Subcutaneous abdominal adipose tissue (tissue), 5 donors: ENCODE data around the gene RIIAD1.

ENCODE experiments used
- H3K27ac ChIP-seq: one replicate; pipeline ENCODE4 v1.7.0; 2013; ENCODE audit warnings: low read depth, mild to moderate bottlenecking, inconsistent platforms, low read length, moderate library complexity
- H3K27me3 ChIP-seq, 5 donors: one replicate each; pipeline ENCODE4 v1.7.0; 2013; ENCODE audit warnings: low read length in 5 of 5, inconsistent platforms in 1 of 5; ENCODE audit not compliant: control insufficient read depth in 5 of 5, insufficient read depth in 4 of 5
- H3K36me3 ChIP-seq, 5 donors: one replicate each; pipeline ENCODE4 v1.7.0; 2013; ENCODE audit warnings: low read length in 5 of 5; ENCODE audit not compliant: control insufficient read depth in 5 of 5, insufficient read depth in 5 of 5
- H3K4me1 ChIP-seq, 5 donors: one replicate each; pipeline ENCODE4 v1.7.0; 2013; ENCODE audit warnings: low read length in 5 of 5, mild to moderate bottlenecking in 3 of 5, moderate library complexity in 1 of 5; ENCODE audit not compliant: control insufficient read depth in 5 of 5, insufficient read depth in 5 of 5
- H3K4me3 ChIP-seq, 5 donors: one replicate each; pipeline ENCODE4 v1.7.0; 2013; ENCODE audit warnings: low read length in 5 of 5, low read depth in 1 of 5
- H3K9ac ChIP-seq, 5 donors: one replicate each; pipeline ENCODE4 v1.7.0; 2013; ENCODE audit warnings: low read length in 5 of 5, mild to moderate bottlenecking in 4 of 5, moderate library complexity in 3 of 5
- H3K9me3 ChIP-seq, 5 donors: one replicate each; pipeline ENCODE4 v1.7.0; 2013; ENCODE audit warnings: low read length in 5 of 5; ENCODE audit not compliant: control insufficient read depth in 5 of 5
- donor health status: healthy.
- donor health status: healthy.
- donor health status: healthy.
- donor health status: healthy.
- donor health status: healthy.

Gene RIIAD1

GRCh38 chr1:151716771-151717631, 4.3 kb upstream of the RIIAD1 start, which contains the start of gene CELF3:
Gene CELF3 (minus strand): TSS chr1:151716803. CDS start chr1:151716020, 783 bp downstream.
- H3K9me3 ChIP-seq: no peaks in the 10 kb centered on the region
- H3K36me3 ChIP-seq: no peaks in the 10 kb centered on the region
- H3K27ac ChIP-seq: no peak within 1 kb of the TSS
- no peak within 1 kb of the TSS for H3K4me3 ChIP-seq
- H3K27me3 ChIP-seq: peaks cover 26 to 44% (median 36%) of the 10 kb centered on the region in 5 donors
- peaks cover 0 to 21% (median 19%) of the 10 kb centered on the region in 5 donors for H3K4me1 ChIP-seq
- no peak within 1 kb of the TSS for H3K9ac ChIP-seq

DNA sequence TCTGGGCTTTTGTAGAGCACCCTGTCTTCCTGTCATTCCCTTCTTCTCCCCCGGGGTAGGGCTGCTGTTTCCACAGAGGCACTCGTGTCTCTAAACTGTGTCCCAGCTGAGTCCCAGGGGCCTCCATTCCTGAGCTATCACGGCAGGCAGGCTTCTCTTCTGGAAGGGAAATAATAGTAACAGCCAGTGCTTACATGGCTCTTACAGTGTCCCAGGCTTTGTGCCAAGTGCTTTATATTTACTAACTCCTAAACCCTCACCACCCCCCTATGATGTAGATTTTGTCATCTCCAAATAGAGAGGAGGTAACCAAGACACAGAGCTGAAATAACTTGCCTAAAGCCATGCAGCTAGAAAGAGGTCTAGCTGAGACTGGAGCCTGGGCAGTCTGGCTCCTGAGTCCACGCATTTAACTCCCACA, 3.3 kb upstream of the RIIAD1 start:
- Histone ChIP-seq H3K27me3 (peaks cover 26 to 40% (median 31%) of the 10 kb centered on the region in 5 donors), H3K4me1 (peaks cover 0 to 21% (median 20%) of the 10 kb centered on the region in 5 donors), H3K9me3 (no peaks in the 10 kb centered on the region), H3K4me3 (no peak overlapping the region), H3K27ac (no peak overlapping the region), H3K9ac (no peak overlapping the region), H3K36me3 (no peaks in the 10 kb centered on the region)

DNA sequence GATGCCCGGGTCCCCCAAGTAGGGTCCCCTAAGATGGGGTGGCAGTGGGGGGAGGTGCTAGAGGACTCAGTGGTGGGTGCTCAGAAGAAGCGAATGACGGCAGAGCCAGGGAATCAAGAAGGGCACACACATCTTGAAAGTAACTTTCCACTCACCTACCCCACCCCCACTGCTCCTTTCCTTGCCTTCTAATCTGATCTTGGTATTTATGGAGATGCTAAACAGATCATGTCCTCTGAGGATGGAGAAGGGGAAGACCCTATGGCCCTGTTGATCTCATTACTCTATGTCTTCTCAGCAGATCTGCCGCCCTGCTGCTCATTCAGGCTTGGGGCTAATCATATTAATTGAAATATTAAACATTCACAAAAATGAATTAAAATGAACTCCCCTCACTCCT, 2.7 kb upstream of the RIIAD1 start:
- peaks cover 24 to 39% (median 29%) of the 10 kb centered on the region in 5 donors for H3K27me3 ChIP-seq

DNA sequence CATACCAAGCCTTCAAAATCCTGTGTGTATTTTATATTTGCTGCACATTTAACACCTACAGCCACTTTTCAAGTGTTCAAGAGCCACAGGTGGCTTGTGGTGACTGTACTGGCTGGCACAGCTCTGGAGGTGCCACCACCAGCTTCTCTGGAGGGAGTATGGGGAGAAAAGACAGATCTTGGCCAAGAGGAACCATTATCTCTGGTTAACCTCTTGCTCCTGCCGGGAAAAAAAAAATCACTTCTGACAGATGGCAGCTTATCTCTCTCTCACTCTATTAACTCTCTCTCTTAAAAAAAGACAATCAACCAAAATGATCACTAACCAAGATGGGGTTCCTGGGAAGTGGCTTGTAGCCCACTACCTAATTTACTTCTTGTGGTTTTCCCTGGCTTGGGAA, 1.2 kb upstream of the RIIAD1 start:
- H3K9ac ChIP-seq: no peak overlapping the region
- no peaks in the 10 kb centered on the region for H3K9me3 ChIP-seq
- H3K36me3 ChIP-seq: no peaks in the 10 kb centered on the region
- H3K4me1 ChIP-seq: peaks cover 0 to 21% (median 20%) of the 10 kb centered on the region in 5 donors
- H3K27me3 ChIP-seq: peaks cover 27 to 34% (median 31%) of the 10 kb centered on the region in 5 donors
- no peak overlapping the region for H3K27ac ChIP-seq
- H3K4me3 ChIP-seq: peak overlapping the region in 2 of 5 donors; percentile 56 to 60

More for the DNA sequence above, 2.7 kb upstream of the RIIAD1 start:
- Histone ChIP-seq H3K27ac (no peak overlapping the region), H3K9ac (no peak overlapping the region), H3K9me3 (no peaks in the 10 kb centered on the region), H3K36me3 (no peaks in the 10 kb centered on the region), H3K4me3 (no peak overlapping the region), H3K4me1 (peaks cover 0 to 21% (median 20%) of the 10 kb centered on the region in 5 donors)

DNA sequence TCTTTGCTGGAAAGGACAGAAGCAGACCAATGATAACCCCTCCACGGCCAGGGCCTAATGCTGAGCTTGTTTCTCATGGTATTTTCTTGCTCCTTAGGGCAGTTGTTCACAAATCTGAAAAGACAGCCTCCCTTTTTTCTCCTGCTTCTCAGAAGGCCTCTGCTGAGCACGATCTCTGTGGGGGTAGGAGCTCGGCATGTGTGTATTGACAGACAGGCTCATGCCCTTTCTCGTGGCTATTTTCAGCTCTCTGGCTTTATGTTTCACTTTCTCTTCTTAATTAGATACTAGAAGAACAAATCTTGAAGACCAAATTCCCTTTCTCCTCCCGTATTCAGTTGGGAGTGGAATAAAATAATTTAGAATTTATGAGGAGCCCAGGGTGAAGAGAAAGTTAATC, 768 bp upstream of the RIIAD1 start:
- H3K36me3 ChIP-seq: no peaks in the 10 kb centered on the region
- peaks cover 24 to 37% (median 28%) of the 10 kb centered on the region in 5 donors for H3K27me3 ChIP-seq
- H3K9me3 ChIP-seq: no peaks in the 10 kb centered on the region
- peak overlapping the region in 2 of 5 donors; percentile 33 to 51 for H3K9ac ChIP-seq
- H3K4me3 ChIP-seq: peak overlapping the region; percentile 48 to 72 (median 56)
- H3K4me1 ChIP-seq: peaks cover 0 to 21% (median 20%) of the 10 kb centered on the region in 5 donors
- H3K27ac ChIP-seq: no peak overlapping the region

DNA sequence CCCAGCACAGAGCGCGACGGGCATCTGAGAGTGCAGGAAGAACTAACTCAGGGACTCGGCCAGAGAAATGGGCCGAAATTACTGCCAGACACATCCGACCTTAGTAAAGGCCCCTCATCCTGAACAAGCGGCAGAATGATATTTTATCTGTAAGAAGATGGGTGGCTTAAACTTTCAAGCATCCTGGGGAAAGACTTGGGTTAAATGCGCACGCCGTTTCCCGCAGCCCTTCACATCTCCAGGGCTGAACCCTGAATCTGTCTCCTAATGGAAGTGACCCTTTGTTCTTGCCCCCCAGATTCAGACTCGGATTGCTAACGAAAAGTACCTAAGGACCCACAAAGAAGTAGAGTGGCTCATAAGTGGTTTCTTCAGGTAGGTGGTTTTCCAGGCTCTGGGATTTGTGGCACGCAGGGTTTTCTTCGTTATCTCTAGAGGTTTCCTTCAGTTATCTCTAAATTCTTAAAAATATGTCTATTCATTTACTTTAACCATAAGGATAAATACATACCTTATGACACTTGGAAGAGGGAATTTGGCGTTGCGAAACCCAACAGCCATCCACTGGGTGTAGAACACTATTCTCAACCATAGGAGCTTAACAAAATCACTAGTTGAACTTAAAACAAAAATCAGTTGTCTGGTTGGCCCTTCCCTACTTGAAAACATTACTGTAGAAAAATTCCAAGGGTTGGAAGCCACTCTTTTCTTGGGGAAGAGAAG, 627 bp downstream of the RIIAD1 start:
- Histone ChIP-seq H3K36me3 (no peaks in the 10 kb centered on the region), H3K27me3 (peaks cover 18 to 30% (median 27%) of the 10 kb centered on the region in 5 donors), H3K9me3 (no peaks in the 10 kb centered on the region), H3K4me3 (peak overlapping the region; percentile 35 to 60 (median 56)), H3K27ac (no peak overlapping the region), H3K4me1 (peaks cover 0 to 21% (median 18%) of the 10 kb centered on the region in 5 donors), H3K9ac (peak overlapping the region in 1 of 5 donors; percentile 35)

DNA sequence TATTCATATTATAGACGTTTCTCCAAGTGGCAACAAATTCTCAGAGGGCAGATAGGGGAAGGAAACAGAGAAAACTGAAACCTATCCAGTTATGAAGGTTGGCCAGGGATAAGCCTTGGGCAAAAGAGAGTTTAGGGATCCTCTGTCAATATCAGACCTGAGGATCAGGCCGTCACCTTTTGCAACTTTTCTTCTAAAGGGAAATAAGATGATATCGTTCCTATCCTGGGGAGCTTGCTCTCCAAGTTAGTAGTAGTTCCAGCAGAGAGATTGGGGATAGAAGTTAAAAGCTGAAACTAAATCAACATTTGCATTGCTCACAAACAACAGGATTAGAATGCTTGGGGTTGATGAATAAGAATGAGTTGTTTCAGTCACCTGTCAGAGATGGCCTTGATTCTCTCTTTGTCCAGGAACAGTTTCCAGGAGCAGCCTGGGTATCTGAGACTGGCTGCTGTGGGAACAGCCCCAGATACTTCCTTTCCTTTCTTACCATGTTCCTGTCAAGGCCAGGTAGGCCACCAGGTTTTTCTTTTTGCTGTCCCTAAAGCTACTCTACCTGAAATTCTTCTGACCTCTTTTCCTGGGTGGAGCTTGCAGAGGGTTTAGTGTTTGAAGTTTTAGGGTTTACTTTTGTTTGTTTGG, 2.5 kb downstream of the RIIAD1 start:
- H3K36me3 ChIP-seq: no peaks in the 10 kb centered on the region
- H3K4me1 ChIP-seq: peaks cover 0 to 20% (median 17%) of the 10 kb centered on the region in 5 donors
- peaks cover 5 to 32% (median 21%) of the 10 kb centered on the region in 5 donors for H3K27me3 ChIP-seq
- no peak overlapping the region for H3K4me3 ChIP-seq
- no peak overlapping the region for H3K9ac ChIP-seq
- no peaks in the 10 kb centered on the region for H3K9me3 ChIP-seq
- H3K27ac ChIP-seq: no peak overlapping the region

DNA sequence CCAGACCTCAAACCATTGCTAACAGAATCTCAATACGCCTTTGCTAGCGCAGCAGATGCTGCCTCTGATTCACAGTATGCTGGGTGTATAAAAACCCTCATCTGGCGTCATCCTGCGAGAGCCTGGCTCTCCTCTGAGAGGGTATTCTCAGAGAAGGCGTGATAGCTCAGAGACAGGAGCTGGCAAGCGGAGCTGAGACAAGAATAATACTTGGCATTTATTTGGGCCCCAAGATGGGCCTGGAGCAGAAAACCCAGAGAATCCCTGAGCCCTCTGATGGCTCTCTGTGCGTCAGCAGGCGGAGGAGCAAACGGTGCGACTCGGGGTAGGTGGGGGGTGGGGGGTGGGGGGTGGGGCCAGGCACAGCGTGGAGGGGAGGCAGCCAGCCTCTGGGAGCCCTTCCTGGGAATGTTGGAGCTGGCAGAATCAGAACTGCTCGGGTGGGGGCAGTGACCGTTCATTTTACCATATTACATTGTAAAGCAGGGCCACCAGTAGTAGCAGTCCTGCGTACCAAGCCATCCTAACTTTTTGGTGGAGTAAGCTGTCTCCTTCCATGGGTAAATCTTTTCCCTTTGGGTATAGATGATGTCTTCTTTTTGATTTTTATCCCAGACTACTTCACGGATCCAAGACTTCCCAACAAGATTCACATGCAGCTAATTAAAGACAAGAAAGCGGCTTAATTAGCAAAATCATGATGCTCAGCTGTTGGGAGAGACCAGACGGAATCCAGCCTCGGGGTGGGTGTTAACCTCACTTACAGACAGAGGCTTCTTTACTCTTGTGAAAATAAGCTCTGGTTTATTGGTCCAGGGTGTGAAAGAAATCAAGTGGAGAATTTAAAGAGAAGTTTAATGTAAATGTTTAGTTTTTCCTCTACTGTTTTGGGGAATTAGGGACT, 7.1 kb downstream of the RIIAD1 start:
- Histone ChIP-seq H3K9me3 (no peaks in the 10 kb centered on the region), H3K4me1 (peaks cover 0 to 4% (median 0%) of the 10 kb centered on the region in 5 donors), H3K36me3 (no peaks in the 10 kb centered on the region), H3K27ac (no peak overlapping the region), H3K27me3 (peaks cover 16 to 52% (median 21%) of the 10 kb centered on the region in 5 donors), H3K9ac (no peak overlapping the region), H3K4me3 (no peak overlapping the region)
